Renal cortex interstitium (tissue), 11 donors: ENCODE measurements around the gene RBM25. TPM values are rescaled to one million over a fixed set of nuclear protein-coding genes. Genes with fewer than 3 reads are reported as not detected.
A peak's percentile ranks its signal among the peaks of the same experiment; 100 is the strongest.

Experiments
- DNase-seq, 11 donors: peaks; one replicate each; pipeline ENCODE4 v3.0.0-alpha.2; 2013; ENCODE audit warnings: low read depth in 9 of 11, low spot score in 4 of 11; ENCODE audit errors: extremely low read depth in 1 of 11
- polyA plus RNA-seq, 3 donors: library from polyadenylated mRNA; unstranded; fragments of 120-200 nt; gene quantifications; one replicate each; pipeline ENCODE4 v1.2.1, GENCODE V29; 2013; ENCODE audit not compliant: insufficient read length in 3 of 3

Gene RBM25
- polyA plus RNA-seq, 3 donors, result 147 to 194 (median 184) TPM

DNA sequence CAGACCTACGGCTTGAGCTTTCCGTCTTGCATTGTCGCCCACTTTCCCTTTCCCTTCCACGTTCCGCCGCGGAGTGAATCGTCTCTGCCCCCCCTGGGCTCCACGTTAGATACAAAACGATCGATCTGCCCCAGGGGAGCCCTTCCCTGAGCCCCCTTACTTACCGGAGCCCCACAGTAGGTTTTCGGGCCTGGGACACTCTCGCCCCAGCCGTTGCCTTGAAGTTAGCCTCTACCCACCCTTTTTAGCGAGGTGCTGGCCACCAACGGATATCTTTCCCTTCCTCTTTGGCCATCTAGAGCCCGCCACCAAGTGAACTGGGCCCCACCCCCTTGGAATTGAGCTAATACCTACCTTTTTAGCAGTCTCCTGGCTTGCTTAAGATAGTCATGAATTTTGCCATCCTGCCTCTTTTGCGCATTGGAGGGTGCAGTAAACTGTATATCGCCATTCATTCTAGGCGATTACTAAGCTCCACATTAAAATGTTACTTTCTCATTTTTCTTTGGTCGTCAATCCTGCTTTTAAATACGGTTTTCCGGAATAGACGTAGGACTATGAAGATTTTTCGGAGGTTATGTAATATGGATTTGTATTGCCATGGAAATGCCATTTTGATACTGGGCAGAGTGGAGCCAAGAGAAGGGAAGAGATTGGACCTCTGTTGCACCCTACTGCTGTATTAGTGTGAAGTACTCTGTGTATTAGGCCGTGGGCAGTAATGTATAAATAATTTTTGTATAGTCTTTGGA, 764 bp downstream of the RBM25 start:
- DNase-seq, result peak in 8 of 11 donors; percentile 9 to 32 (median 20)

DNA sequence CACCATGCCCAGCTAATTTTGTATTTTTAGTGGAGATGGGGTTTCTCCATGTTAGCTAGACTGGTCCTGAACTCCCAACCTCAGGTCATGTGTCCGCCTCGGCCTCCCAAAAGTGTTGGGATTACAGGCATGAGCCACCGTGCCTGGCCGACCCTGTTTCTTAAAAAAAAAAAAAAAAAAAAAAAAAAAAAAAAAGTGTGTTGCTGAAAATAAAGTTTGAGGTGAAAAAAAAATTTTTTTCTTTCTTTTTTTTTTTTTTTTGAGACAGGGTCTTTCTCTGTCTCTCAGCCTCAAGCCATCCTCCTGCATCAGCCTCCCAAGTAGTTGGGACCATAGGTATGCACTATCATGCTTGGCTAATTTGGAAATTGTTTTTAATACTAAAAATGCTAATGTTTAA, 11.3 kb downstream of the RBM25 start:
- no peak for DNase-seq

DNA sequence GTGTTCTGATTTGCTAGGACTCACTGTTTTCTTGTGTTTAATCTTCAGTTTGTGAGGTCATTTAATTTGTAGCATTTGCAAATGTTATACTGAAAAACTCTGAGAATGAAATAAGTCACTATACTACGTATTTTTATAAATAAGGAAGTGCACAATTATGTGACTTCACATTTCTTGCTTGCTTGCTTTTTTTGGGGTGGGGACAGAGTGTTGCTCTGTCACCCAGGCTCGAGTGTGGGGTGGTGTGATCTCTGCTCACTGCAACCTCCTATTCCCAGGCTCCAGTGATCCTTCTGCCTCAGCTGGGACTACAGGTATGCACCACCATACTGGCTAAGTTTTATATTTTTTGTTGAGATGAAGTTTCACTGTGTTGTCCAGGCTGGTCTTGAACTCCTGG, 32.7 kb downstream of the RBM25 start:
- no peak for DNase-seq

DNA sequence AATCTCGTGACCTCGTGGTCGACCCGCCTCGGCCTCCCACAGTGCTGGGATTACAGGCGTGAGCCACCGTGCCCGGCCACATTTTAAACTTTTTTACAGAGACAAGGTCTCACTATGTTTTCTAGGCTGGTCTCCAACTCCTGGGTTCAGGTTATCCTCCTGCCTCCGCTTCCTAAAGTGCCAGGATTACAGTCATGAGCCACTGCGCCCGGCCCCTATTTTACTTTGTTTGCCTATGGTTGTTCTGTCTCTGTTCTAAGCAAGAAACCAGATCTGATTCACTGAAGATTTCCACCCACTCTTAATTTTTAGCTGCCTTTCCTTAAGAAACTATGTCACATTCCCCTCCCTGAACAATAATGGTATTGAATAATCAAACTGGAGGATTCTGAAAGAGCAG, 39.1 kb downstream of the RBM25 start:
- no peak for DNase-seq

DNA sequence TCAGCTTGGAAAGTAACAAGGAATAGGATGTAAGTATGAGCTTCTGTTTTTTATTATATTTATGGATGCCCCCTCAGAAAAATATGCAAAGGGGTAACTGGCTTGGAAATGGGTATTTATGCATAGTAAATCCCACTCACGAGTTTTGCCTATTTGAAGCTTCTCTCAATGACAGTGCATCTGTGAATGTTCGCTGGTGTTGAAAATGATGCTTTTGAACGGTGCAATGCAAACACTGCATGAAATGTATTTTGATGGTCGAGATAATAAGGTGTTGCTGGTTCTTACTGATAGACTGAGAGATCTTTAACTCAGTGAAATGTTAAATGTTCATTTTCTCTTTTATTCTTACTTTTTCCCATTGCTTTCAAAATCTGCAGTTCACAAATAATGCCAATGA, 42.0 kb downstream of the RBM25 start:
- DNase-seq, result no peak

DNA sequence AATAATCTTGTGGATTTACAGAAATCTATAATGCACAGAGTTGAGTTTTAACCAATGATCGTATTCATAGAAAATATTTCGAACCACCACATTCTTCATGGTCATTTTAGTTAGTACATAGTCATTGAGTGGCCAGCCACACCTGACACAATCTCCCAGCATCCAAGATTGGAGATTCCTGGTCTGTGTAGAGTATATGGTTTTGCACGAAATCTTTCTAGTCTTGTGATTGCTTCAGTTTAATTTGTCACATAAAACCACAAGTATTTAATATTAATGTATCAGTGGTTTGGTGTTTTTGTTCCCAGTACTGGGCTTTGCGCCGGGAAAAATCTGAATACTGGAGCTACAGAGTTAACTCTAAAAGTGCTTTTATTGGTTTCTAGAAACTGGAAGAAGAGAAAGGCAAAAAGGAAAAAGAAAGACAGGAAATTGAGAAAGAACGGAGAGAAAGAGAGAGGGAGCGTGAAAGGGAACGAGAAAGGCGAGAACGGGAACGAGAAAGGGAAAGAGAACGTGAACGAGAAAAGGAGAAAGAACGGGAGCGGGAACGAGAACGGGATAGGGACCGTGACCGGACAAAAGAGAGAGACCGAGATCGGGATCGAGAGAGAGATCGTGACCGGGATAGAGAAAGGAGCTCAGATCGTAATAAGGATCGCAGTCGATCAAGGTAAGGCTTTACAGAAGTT, 44.6 kb downstream of the RBM25 start:
- DNase-seq, result no peak

DNA sequence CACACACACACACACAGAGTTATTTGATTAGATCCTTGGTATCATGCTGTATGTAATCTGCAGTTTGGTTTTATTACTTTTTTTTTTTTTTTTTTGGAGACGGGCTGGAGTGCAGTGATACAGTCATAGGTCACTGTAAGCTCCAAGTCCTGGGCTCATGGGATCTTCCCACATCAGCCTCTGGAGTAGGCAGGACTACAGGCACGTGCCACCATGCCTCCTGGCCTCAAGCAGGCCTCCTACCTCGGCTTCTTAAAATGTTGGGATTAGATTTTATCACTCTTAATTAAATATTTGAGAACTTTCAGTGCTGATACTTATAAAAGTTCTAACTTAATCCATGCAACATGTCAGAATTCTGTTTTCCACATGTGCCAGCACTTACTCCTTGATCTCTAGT, 46.7 kb downstream of the RBM25 start:
- DNase-seq, result no peak

DNA sequence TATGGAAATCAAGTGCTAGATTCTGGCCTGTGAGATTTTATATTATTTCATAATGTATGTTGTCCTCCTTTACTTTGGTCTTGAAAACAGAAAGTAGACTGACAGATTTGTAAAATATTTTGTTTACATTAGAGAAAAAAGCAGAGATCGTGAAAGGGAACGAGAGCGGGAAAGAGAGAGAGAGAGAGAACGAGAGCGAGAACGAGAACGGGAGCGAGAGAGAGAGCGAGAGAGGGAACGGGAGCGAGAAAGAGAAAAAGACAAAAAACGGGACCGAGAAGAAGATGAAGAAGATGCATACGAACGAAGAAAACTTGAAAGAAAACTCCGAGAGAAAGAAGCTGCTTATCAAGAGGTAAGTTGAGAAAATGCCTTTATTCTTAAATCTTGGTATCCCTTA, 47.4 kb downstream of the RBM25 start:
- DNase-seq, result no peak

DNA sequence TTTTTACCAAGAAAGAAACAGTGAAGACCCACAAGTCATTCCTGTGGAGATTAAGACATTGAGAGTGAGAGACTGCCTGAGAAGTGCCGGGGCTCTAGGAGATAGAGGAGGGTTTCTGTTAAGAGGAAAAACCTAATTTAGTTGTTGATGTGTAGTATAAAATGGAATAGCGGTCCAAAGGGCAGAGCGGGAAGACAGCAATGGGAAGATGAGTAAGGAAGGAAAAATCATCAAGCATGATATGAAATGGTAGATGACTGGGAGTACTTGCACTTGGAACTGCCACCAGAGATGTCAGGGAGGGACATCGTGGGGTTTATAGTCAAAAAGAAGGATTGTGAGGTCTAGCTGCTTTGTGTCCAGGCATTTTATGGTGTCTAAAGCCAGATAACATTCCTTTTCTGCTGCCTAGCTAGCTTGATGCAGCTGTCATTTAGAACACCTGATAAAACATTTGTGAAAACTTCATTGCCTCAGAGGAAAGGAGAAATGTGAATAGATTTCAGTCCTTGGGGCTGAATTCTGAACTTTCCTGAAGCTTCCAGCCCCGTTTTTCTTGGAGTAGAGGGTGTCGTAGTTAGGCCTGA, 57.8 kb downstream of the RBM25 start:
- no peak for DNase-seq

DNA sequence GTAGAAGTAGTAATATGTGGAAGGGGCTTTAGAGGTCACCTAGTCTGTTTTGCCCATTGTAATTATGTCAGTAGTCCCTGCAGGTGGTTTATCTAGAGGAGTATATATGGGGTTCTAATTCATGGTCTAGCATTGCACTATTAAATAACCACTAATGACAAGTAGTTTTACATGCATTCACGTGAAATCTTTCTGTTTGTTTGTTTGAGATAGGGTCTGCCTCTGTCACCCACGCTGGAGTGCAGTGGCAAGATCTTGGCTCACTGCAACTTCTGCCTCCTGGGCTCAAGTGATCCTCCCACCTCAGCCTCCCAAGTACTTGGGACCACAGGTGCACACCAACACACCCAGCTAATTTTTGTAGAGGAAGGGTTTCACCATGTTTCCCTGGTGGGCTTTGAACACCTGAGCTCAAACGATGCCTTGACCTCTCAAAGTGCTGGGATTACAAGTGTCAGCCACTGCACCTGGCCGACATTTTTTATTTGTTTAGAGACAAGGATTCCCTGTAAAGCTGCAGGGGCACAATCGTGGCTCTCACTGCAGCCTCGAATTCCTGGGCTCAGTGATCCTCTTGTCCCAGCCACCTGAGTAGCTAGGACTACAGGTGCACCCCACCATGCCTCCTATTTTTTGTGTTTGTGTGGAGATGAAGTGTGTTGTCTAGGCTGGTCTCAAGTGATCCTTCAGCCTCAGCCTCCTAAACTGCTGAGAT, 66.0 kb downstream of the RBM25 start:
- no peak for DNase-seq

DNA sequence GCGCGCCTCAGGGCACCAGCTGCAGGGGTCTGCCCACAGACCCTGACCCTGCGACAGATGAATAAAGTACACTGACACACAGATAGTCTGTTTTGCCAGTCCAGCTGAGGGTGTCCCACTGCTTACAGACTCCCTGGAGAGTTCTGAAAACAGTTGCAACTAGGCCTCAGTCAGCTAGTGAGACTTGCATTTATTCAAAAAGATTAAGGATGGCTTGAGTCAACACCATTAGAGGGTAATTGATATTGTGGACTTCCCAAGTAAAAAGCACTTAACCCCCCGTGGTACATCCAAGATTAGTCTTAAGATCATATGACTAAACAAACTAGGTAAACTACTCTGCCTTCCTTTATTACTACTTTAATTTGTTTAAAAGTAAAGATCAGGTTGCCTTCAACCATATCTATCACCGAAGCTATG, 66.8 kb downstream of the RBM25 start:
- DNase-seq, result no peak

DNA sequence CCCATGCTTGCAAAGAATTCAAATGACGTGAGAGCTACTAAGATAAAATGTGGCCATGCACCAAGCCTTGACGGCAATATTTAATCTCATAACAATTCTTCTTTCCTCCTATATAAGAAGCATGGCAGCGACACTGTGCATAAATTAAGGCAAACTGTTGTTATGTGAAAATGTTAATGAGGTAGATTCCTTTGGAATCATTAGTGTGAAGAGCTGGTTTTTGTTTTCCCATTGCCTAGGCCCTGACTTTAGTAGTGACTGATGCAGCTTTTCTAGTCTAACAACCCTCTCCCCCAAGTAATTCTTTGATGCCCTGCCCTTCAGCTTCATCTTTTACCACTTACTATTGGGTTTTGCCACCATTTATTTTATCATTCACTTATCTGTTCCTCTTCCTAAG, 67.4 kb downstream of the RBM25 start:
- DNase-seq, result no peak

DNA sequence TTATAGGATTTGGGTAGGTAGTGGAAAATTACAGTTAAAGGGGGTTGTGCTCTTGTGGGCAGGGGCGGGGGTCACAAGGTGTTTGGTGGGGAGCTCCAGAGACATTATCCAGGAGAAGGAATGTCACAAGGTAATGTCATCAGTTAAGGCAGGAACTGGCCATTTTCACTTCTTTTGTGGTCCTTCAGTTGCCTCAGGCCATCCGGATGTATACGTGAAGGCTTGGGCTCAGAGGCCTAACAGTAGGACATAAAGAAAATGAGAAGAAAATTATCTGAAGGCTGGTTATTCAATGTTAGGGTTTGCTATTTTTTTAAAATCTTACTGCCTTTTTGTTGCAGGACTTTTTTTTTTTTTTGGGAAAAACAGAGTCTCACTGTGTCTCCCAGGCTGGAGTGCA, 75.5 kb downstream of the RBM25 start:
- no peak for DNase-seq

DNA sequence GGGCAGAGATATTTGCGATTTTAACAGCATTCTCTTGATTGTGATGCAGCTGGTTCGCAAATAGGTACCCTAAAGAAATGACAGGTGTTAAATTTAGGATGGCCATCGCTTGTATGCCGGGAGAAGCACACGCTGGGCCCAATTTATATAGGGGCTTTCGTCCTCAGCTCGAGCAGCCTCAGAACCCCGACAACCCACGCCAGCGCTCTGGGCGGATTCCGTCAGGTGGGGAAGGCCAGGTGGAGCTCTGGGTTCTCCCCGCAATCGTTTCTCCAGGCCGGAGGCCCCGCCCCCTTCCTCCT, 77.7 kb downstream of the RBM25 start:
- DNase-seq, result peak in 1 of 11 donors; percentile 30

DNA sequence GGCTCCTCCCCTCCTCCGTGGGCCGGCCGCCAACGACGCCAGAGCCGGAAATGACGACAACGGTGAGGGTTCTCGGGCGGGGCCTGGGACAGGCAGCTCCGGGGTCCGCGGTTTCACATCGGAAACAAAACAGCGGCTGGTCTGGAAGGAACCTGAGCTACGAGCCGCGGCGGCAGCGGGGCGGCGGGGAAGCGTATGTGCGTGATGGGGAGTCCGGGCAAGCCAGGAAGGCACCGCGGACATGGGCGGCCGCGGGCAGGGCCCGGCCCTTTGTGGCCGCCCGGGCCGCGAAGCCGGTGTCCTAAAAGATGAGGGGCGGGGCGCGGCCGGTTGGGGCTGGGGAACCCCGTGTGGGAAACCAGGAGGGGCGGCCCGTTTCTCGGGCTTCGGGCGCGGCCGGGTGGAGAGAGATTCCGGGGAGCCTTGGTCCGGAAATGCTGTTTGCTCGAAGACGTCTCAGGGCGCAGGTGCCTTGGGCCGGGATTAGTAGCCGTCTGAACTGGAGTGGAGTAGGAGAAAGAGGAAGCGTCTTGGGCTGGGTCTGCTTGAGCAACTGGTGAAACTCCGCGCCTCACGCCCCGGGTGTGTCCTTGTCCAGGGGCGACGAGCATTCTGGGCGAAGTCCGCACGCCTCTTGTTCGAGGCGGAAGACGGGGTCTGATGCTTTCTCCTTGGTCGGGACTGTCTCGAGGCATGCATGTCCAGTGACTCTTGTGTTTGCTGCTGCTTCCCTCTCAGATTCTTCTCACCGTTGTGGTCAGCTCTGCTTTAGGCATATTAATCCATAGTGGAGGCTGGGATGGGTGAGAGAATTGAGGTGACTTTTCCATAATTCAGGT, 78.3 kb downstream of the RBM25 start, which contains the start of gene PSEN1:
PSEN1 (plus strand) TSS at position 121 of the 839 bp plus-strand sequence. CDS start 11,513 bp downstream, outside the sequence.
- DNase-seq, result peak; percentile 81 to 94 (median 92)

DNA sequence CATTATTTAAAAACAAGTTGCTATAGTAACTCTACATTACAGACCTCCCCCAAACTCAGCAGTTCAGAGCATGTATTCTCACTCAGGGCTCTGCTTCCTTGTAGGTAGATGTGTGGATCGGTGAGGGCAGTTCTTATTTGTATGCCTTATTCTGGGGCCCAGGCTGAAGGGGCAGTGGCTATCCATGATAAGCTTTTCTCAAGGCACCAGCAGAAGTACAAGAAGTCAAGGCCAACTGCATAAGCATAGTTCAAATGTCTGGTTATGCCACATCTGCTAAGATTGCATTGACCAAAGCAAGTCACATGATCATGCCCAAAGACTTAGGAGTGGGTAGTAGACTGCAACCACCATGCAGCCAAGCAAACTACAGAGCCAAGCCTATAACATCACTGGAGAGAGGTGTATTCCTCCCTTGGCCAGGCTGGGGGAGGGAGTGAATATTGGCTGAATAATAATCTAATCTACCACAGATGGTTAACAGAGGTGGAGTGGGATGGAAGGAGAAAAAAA, 82.5 kb downstream of the RBM25 start:
- no peak for DNase-seq

DNA sequence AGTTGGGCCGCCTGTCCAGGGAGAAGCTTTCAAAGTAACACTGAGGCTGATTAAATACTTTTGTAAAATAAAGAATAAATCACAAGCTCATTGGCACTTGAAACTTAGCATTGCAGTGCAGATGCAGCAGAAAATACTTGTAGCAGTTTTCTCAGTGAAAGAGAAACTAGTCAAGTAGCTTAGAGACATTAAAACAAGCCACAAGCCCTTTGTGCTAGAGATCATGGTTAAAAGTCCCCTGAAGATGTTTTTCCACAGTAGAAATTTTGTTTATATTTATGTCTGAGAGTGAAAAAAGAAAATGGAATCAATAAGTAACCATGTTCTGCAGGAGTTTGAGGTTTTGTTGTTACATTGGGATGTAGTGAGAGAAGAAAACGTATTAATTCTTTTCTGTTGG, 83.9 kb downstream of the RBM25 start:
- DNase-seq, result no peak

DNA sequence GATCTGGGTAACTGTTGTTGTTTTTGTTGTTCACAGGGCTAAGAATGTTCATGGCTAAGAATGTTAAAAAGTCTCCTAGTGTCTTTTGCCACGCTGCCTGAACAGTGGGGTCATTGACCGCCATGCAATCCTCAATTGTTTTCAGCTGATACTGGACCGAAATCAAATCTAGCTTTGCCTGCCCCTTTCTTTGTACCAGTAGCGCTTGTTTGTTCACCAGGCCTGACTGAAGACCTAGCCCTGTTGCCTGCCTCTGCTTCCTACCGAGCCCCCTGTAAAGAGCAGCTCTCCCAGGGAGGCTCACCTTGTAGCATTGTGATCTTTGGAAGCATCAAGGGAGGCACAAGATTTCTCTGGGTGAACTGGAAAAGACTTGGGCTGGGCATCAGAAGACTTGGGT, 84.7 kb downstream of the RBM25 start:
- no peak for DNase-seq

DNA sequence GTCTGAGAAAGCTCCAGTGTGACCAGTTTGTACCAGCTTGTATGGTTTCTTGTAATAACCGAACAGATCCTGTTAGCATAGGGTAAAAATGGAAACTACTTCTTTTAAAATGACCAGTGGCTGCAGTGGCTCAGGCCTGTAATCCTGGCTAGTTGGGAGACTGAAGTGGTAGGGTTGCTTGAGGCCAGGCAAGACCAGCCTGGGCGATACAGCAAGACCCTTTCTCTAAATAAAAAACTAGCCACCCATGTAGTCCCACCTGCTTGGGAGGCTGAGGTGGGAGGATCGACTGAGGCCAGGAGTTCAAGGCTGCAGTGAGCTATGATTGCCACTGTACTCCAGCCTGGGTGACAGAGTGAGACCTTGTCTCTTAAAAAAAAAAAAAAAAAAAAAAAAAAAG, 85.3 kb downstream of the RBM25 start:
- DNase-seq, result no peak
